ENCODE data around the gene PHACTR3.

Gene PHACTR3

GRCh38 chr20:59622496-59622895 lies 18.2 kb downstream of the PHACTR3 start:
- DNase-seq (ENCODE audit: low read depth): no peak
- H3K4me3 ChIP-seq (ENCODE audit: low read length): no peak overlapping the region
- no peak for TF ChIP-seq CTCF (IDR thresholded peaks at IDR 0.05; ENCODE audit: insufficient read depth, low read depth, low read length, missing control alignments)

- TF ChIP-seq CTCF (IDR thresholded peaks at IDR 0.05; ENCODE audit: insufficient read depth, low read depth, low read length, missing control alignments): no peak
- H3K4me3 ChIP-seq (ENCODE audit: low read length): no peak overlapping the region
- DNase-seq (ENCODE audit: low read depth): no peak
Measured at GRCh38 chr20:59623133-59623532, 18.8 kb downstream of the PHACTR3 start.

- TF ChIP-seq CTCF (IDR thresholded peaks at IDR 0.05; ENCODE audit: insufficient read depth, low read depth, low read length, missing control alignments): no peak
- no peak overlapping the region for H3K4me3 ChIP-seq (ENCODE audit: low read length)
- no peak for DNase-seq (ENCODE audit: low read depth)
Measured at GRCh38 chr20:59623583-59623982, 19.2 kb downstream of the PHACTR3 start.

GRCh38 chr20:59624401-59624800 lies 20.1 kb downstream of the PHACTR3 start:
- TF ChIP-seq CTCF (IDR thresholded peaks at IDR 0.05; ENCODE audit: insufficient read depth, low read depth, low read length, missing control alignments): no peak
- DNase-seq (ENCODE audit: low read depth): no peak
- no peak overlapping the region for H3K4me3 ChIP-seq (ENCODE audit: low read length)

- TF ChIP-seq CTCF (IDR thresholded peaks at IDR 0.05; ENCODE audit: insufficient read depth, low read depth, low read length, missing control alignments): no peak
- DNase-seq (ENCODE audit: low read depth): no peak
- no peak overlapping the region for H3K4me3 ChIP-seq (ENCODE audit: low read length)
Measured at GRCh38 chr20:59625214-59625922, 21.0 kb downstream of the PHACTR3 start.

- no peak overlapping the region for H3K4me3 ChIP-seq (ENCODE audit: low read length)
- no peak for TF ChIP-seq CTCF (IDR thresholded peaks at IDR 0.05; ENCODE audit: insufficient read depth, low read depth, low read length, missing control alignments)
- no peak for DNase-seq (ENCODE audit: low read depth)
Measured at GRCh38 chr20:59627298-59627697, 23.0 kb downstream of the PHACTR3 start.

GRCh38 chr20:59628171-59628570 lies 23.8 kb downstream of the PHACTR3 start:
- H3K4me3 ChIP-seq (ENCODE audit: low read length): no peak overlapping the region
- no peak for TF ChIP-seq CTCF (IDR thresholded peaks at IDR 0.05; ENCODE audit: insufficient read depth, low read depth, low read length, missing control alignments)
- no peak for DNase-seq (ENCODE audit: low read depth)

Measured in epithelial cell of esophagus (primary cell).